Measurements from ENCODE around the gene YOD1.

DNA sequence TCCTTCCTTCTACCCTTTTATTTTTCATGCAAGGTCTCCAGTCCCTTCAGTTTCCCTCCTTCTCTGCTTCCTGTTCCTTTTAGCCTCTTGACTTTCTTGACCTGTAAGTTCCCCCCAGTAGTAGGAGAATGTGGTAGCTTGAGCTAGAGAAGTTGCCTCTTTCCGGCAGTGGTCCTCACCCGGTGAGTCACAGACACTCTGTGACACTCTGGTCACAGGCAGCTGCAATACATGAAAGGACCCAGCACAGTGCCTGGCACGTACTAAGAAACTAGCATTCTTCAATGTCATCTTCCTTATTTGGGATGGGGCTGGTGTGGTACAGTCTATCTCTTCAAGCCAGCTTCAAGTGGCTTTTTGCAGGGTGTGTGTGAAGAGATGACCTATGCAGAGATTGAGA lies 18.1 kb upstream of the YOD1 start:
- TF ChIP-seq, protein P1, sequence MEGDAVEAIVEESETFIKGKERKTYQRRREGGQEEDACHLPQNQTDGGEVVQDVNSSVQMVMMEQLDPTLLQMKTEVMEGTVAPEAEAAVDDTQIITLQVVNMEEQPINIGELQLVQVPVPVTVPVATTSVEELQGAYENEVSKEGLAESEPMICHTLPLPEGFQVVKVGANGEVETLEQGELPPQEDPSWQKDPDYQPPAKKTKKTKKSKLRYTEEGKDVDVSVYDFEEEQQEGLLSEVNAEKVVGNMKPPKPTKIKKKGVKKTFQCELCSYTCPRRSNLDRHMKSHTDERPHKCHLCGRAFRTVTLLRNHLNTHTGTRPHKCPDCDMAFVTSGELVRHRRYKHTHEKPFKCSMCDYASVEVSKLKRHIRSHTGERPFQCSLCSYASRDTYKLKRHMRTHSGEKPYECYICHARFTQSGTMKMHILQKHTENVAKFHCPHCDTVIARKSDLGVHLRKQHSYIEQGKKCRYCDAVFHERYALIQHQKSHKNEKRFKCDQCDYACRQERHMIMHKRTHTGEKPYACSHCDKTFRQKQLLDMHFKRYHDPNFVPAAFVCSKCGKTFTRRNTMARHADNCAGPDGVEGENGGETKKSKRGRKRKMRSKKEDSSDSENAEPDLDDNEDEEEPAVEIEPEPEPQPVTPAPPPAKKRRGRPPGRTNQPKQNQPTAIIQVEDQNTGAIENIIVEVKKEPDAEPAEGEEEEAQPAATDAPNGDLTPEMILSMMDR (IDR thresholded peaks at IDR 0.05; ENCODE audit: low read depth, low read length) = no peak
- TF ChIP-seq POLR2A (IDR thresholded peaks at IDR 0.05; ENCODE audit: extremely low read depth, insufficient read length) (no peak), MYC (IDR thresholded peaks at IDR 0.05; ENCODE audit: low read depth, low read length) (no peak)
- TF ChIP-seq, protein P2, sequence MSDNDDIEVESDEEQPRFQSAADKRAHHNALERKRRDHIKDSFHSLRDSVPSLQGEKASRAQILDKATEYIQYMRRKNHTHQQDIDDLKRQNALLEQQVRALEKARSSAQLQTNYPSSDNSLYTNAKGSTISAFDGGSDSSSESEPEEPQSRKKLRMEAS (IDR thresholded peaks at IDR 0.05; ENCODE audit: low read depth, low read length) = no peak

All from NB4 (cell line).